CD8-positive, alpha-beta memory T cell (primary cell): ENCODE data around the gene NOP9. TPM values are rescaled to one million over a fixed set of nuclear protein-coding genes. Genes with fewer than 3 reads are reported as not detected.

Experiments used
- CTCF ChIA-PET: fragments of 350-600 bp; sonication (Branson Sonifier 250); formaldehyde crosslinking; loops from one replicate; lab custom pipeline; 2021; ENCODE audit warnings: antibody characterized with exemption; lab: Charles Lee
- POLR2A ChIA-PET: fragments of 350-600 bp; sonication (Branson Sonifier 250); formaldehyde crosslinking; loops from one replicate; lab custom pipeline; 2021; ENCODE audit warnings: antibody characterized with exemption; lab: Charles Lee
- DNase-seq, 5 donors: peaks; one replicate each; pipeline versions ENCODE4 v3.0.0 to v3.0.0-alpha.2; 2020 to 2022; ENCODE audit warnings: mixed read lengths in 1 of 5
- H3K27ac ChIP-seq: one replicate; pipeline ENCODE4 v1.7.0; 2013; ENCODE audit warnings: low read depth, mild to moderate bottlenecking, low read length, moderate library complexity
- H3K27me3 ChIP-seq: 2 replicates; pipeline ENCODE4 v1.7.0; 2013; ENCODE audit warnings: low read length, mild to moderate bottlenecking; ENCODE audit not compliant: insufficient read depth, poor library complexity, severe bottlenecking
- H3K36me3 ChIP-seq: 2 replicates; pipeline ENCODE4 v1.7.0; 2013; ENCODE audit warnings: mild to moderate bottlenecking, low read length, moderate library complexity; ENCODE audit not compliant: insufficient read depth
- H3K4me1 ChIP-seq: 2 replicates; pipeline ENCODE4 v1.7.0; 2013; ENCODE audit warnings: mild to moderate bottlenecking, low read length, moderate library complexity; ENCODE audit not compliant: insufficient read depth
- H3K4me3 ChIP-seq: 2 replicates; pipeline ENCODE4 v1.7.0; 2013; ENCODE audit warnings: mild to moderate bottlenecking, low read length
- H3K9me3 ChIP-seq: 2 replicates; pipeline ENCODE4 v1.7.0; 2013; ENCODE audit warnings: mild to moderate bottlenecking, low read length
- H3K27ac Mint-ChIP-seq, 8 donors: one replicate each; pipeline ENCODE4 v1.8.0; 2020 to 2021; ENCODE audit warnings: mixed read lengths in 8 of 8, mild to moderate bottlenecking in 6 of 8, inconsistent platforms in 3 of 8, moderate library complexity in 3 of 8
- H3K27me3 Mint-ChIP-seq, 2 donors: one replicate each; pipeline ENCODE4 v1.8.0; 2020 to 2021; ENCODE audit warnings: mixed read lengths in 2 of 2, mild to moderate bottlenecking in 1 of 2, moderate library complexity in 1 of 2
- H3K36me3 Mint-ChIP-seq, 3 donors: one replicate each; pipeline ENCODE4 v1.8.0; 2020 to 2021; ENCODE audit warnings: mixed read lengths in 3 of 3, inconsistent platforms in 1 of 3, mild to moderate bottlenecking in 1 of 3
- H3K4me1 Mint-ChIP-seq, 3 donors: one replicate each; pipeline ENCODE4 v1.8.0; 2020 to 2021; ENCODE audit warnings: mixed read lengths in 3 of 3, inconsistent platforms in 1 of 3, mild to moderate bottlenecking in 1 of 3
- H3K4me3 Mint-ChIP-seq, 7 donors: one replicate each; pipeline ENCODE4 v1.8.0; 2020 to 2021; ENCODE audit warnings: mixed read lengths in 7 of 7, mild to moderate bottlenecking in 6 of 7, moderate library complexity in 4 of 7, inconsistent platforms in 2 of 7
- H3K9me3 Mint-ChIP-seq, 5 donors: one replicate each; pipeline ENCODE4 v1.8.0; 2020 to 2022; ENCODE audit warnings: mixed read lengths in 5 of 5, mild to moderate bottlenecking in 3 of 5, moderate library complexity in 2 of 5, inconsistent platforms in 1 of 5
- polyA plus RNA-seq: library from polyadenylated mRNA; unstranded; fragments of 300-500 nt; fragmentation: Illumina TruSeq; gene quantifications from one replicate; pipeline ENCODE4 v1.2.3, GENCODE V29; 2021
- total RNA-seq, 2 experiments: library from RNA; stranded (reverse); gene quantifications; one replicate each; pipeline ENCODE4 v1.2.3, GENCODE V29; 2021

Gene NOP9
- total and polyA plus RNA-seq, 3 experiments from 2014 or later: 2.1 to 47.1 (median 44.1) TPM

DNA sequence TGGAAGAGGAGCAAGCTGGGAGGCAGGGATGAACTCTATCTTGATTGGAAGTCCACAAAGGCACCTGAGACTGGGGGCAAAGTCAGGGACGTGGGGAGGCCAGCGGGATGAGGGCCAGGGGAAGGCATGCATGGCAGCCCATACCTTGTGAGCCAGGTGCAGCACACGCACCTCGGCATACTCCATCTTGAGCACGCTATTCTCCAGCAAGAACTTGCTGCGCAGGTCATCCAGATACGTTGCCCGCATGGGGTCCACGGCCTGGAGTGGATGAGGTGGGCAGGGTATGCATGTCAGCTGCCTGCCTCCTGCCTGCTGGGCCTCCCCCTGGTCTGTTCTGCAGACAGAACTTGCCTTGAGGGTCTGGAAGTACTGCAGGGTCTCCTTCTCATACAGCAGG, 32.1 kb upstream of the NOP9 start:
- ChIA-PET CTCF (interaction anchor here (5.4 kb wide), 1 partner anchor 23 kb away, joined by 94 read pairs; the partner anchor contains the start of gene TINF2), POLR2A (no interaction called here)
- Mint-ChIP-seq H3K4me1 (peaks cover 22 to 25% (median 24%) of the 10 kb centered on the region in 3 donors), H3K4me3 (peak overlapping the region in 2 of 7 donors; percentile 46 to 79), H3K9me3 (no peaks in the 10 kb centered on the region), H3K27ac (peak overlapping the region in 1 of 8 donors; percentile 78), H3K36me3 (peaks cover 7 to 60% (median 10%) of the 10 kb centered on the region in 3 donors), H3K27me3 (peaks cover 0 to 3% of the 10 kb centered on the region in 2 donors)
- Histone ChIP-seq H3K27ac (no peak overlapping the region), H3K4me3 (no peak overlapping the region), H3K36me3 (peaks cover 22% of the 10 kb centered on the region), H3K27me3 (no peaks in the 10 kb centered on the region), H3K9me3 (no peaks in the 10 kb centered on the region), H3K4me1 (peaks cover 14% of the 10 kb centered on the region)
- no peak for DNase-seq

DNA sequence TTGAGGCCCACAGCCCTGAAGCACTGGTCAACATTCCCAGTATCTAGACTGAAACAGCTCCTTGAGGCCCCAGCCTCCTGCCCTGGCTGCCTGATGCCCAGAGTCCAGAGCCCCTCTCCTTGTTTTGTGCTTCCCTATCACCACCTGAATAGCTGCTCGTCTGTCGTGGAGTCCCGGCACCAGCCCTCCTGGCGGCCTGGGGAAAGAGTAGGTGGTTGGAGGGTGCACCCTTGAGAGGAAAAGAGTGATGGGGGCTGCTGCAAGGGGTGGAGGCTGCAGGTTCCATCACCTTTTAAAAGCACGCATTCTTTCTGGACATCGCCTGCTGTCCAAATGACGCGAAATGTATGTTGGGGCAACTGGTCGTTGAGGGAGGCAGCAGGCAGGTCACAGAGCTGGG, 31.4 kb upstream of the NOP9 start:
- CTCF ChIA-PET: interaction anchor here (5.4 kb wide), 1 partner anchor 24 kb away, joined by 94 read pairs; the partner anchor contains the start of gene TINF2
- H3K4me1 Mint-ChIP-seq: peaks cover 27 to 29% (median 29%) of the 10 kb centered on the region in 3 donors
- peaks cover 22% of the 10 kb centered on the region for H3K36me3 ChIP-seq

DNA sequence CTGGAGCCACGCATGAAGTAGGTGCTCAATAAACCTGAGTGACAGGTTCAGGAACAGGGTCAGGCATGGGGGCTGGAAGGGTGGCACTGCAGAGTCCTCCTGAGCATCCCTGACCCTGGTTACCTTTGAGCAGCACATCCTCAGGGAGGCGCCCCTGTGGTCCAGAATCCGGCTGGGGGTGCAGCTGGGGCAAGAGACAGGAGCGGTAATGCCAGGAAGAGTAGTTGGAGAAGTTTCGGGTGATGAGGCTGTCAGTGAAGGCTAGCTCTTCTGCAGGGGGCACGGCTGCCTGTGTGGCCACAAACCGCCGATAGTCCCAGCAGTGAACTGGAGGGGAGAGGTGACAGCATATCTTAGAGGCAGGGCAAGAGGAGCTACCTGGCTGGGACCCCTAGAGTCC, 30.3 kb upstream of the NOP9 start:
- Mint-ChIP-seq H3K4me1 (peaks cover 37 to 40% (median 38%) of the 10 kb centered on the region in 3 donors), H3K27ac (peak overlapping the region in 4 of 8 donors; percentile 6 to 57 (median 46)), H3K4me3 (peak overlapping the region in 1 of 7 donors; percentile 25), H3K9me3 (no peaks in the 10 kb centered on the region), H3K27me3 (peaks cover 0 to 5% of the 10 kb centered on the region in 2 donors), H3K36me3 (peaks cover 7 to 58% (median 9%) of the 10 kb centered on the region in 3 donors)
- peaks cover 27% of the 10 kb centered on the region for H3K4me1 ChIP-seq
- peak in 1 of 5 donors; percentile 33 for DNase-seq
- no peaks in the 10 kb centered on the region for H3K9me3 ChIP-seq
- H3K4me3 ChIP-seq: no peak overlapping the region
- no peaks in the 10 kb centered on the region for H3K27me3 ChIP-seq
- ChIA-PET POLR2A (interaction anchor here (0.9 kb wide), 1 partner anchor 27 kb away, joined by 3 read pairs; the partner anchor contains the start of gene TINF2), CTCF (interaction anchor here (1.1 to 5.4 kb wide), 6 partner anchors 25 to 108 kb away, joined by 4 to 94 read pairs (median 20); partner anchors contain the start of genes CHMP4A, IRF9, LTB4R and LTB4R2)
- peaks cover 22% of the 10 kb centered on the region for H3K36me3 ChIP-seq
- no peak overlapping the region for H3K27ac ChIP-seq

More for the DNA sequence above, 31.4 kb upstream of the NOP9 start:
- Histone ChIP-seq H3K9me3 (no peaks in the 10 kb centered on the region), H3K27me3 (no peaks in the 10 kb centered on the region), H3K4me3 (no peak overlapping the region), H3K27ac (no peak overlapping the region), H3K4me1 (peaks cover 19% of the 10 kb centered on the region)
- DNase-seq: no peak
- Mint-ChIP-seq H3K9me3 (no peaks in the 10 kb centered on the region), H3K27me3 (peaks cover 0 to 5% of the 10 kb centered on the region in 2 donors), H3K27ac (no peak overlapping the region), H3K36me3 (peaks cover 7 to 59% (median 9%) of the 10 kb centered on the region in 3 donors), H3K4me3 (no peak overlapping the region)
- POLR2A ChIA-PET: no interaction called here

DNA sequence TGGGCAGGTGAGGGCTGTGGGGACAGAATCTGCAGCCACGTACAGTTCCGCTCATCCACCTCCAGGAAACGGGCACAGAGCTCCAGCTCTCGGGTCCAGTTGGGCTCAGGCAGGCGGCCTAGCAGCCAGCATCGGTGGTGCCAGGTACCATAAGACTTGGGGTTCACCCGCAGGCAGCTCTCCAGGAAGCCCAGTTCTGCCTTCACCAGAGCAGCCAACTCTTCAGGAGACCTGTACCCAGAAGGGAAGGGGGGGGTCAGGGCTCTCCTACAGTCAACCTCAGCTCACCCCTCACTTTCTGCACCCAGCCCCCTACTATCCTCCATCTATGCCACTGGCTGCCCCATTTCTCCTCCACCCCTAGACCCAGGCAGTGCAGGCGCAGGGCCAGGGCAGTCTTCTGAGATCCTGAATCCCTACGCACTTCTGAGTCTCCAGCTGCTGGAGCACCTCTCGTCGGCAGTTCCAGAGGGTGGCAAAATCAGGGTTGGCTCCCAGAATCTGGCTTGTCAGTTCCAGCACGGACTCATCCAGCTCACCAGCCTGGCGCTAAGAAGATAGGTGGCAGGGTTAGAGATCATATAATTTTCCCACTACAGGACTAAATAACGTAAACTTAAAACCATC, 29.6 kb upstream of the NOP9 start:
- peaks cover 37 to 41% (median 39%) of the 10 kb centered on the region in 3 donors for H3K4me1 Mint-ChIP-seq
- DNase-seq: peak in 1 of 5 donors; percentile 46
- Histone ChIP-seq H3K27ac (no peak overlapping the region), H3K4me1 (peaks cover 30% of the 10 kb centered on the region), H3K4me3 (no peak overlapping the region), H3K9me3 (no peaks in the 10 kb centered on the region), H3K36me3 (peaks cover 22% of the 10 kb centered on the region), H3K27me3 (no peaks in the 10 kb centered on the region)
- peaks cover 7 to 52% (median 9%) of the 10 kb centered on the region in 3 donors for H3K36me3 Mint-ChIP-seq
- peak overlapping the region; percentile 88 to 93 (median 92) for H3K4me3 Mint-ChIP-seq
- CTCF ChIA-PET: interaction anchor here (1.0 to 5.4 kb wide), 17 partner anchors 8 to 161 kb away, joined by 3 to 94 read pairs (median 6); partner anchors contain the start of genes CHMP4A, CIDEB, DHRS1 and EMC9
- POLR2A ChIA-PET: interaction anchor here (0.6 to 2.8 kb wide), 8 partner anchors 13 to 971 kb away, joined by 3 to 28 read pairs (median 8); partner anchors contain the start of genes CHMP4A, DCAF11, LTB4R and NRL
- peak overlapping the region in 7 of 8 donors; percentile 17 to 98 (median 96) for H3K27ac Mint-ChIP-seq
- H3K9me3 Mint-ChIP-seq: no peaks in the 10 kb centered on the region
- peaks cover 0 to 5% of the 10 kb centered on the region in 2 donors for H3K27me3 Mint-ChIP-seq

DNA sequence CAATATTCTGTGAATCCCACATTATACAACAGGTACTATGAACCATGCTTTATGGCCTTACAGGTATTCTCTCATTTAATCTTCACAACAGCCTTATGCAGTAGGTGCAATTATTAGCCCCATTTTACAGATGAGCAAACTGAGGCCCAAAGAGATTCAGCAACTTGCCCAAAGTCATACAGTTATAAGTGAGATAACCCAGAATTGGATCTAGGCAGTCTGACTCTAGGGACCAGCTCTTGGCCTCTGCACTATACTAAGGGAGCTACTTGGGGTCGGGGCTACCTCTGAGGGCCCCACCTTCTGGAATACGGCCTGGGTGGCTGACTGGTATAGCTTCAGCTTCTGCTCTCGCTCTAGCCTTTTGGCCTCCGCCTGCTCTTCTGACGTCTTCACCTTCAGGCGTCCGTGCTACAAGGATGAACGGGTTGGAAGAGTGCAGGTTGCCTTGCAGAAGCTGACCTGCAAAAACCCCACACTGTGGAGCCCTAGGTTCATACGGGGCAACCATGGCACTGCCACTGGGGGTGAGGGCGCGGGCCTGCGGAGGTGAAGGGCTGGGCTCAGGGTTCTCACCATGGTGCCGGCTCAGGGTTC, 29.0 kb upstream of the NOP9 start:
- no peaks in the 10 kb centered on the region for H3K9me3 Mint-ChIP-seq
- H3K36me3 ChIP-seq: peaks cover 20% of the 10 kb centered on the region
- peak overlapping the region; percentile 63 for H3K4me3 ChIP-seq
- H3K4me3 Mint-ChIP-seq: peak overlapping the region; percentile 88 to 93 (median 92)
- H3K27me3 Mint-ChIP-seq: peaks cover 0 to 5% of the 10 kb centered on the region in 2 donors
- peaks cover 37 to 44% (median 41%) of the 10 kb centered on the region in 3 donors for H3K4me1 Mint-ChIP-seq
- peak overlapping the region; percentile 86 for H3K27ac ChIP-seq
- POLR2A ChIA-PET: interaction anchor here (0.5 to 2.8 kb wide), 13 partner anchors 14 to 971 kb away, joined by 3 to 28 read pairs (median 6); partner anchors contain the start of genes CBLN3, CHMP4A, DCAF11 and KHNYN
- H3K27ac Mint-ChIP-seq: peak overlapping the region; percentile 96 to 98 (median 97)
- no peaks in the 10 kb centered on the region for H3K27me3 ChIP-seq
- H3K36me3 Mint-ChIP-seq: peaks cover 7 to 46% (median 9%) of the 10 kb centered on the region in 3 donors
- H3K4me1 ChIP-seq: peaks cover 30% of the 10 kb centered on the region
- no peaks in the 10 kb centered on the region for H3K9me3 ChIP-seq
- CTCF ChIA-PET: interaction anchor here (0.7 to 5.4 kb wide), 20 partner anchors 9 to 160 kb away, joined by 3 to 94 read pairs (median 6); partner anchors contain the start of genes CHMP4A, CIDEB, DHRS1 and EMC9
- no peak for DNase-seq

DNA sequence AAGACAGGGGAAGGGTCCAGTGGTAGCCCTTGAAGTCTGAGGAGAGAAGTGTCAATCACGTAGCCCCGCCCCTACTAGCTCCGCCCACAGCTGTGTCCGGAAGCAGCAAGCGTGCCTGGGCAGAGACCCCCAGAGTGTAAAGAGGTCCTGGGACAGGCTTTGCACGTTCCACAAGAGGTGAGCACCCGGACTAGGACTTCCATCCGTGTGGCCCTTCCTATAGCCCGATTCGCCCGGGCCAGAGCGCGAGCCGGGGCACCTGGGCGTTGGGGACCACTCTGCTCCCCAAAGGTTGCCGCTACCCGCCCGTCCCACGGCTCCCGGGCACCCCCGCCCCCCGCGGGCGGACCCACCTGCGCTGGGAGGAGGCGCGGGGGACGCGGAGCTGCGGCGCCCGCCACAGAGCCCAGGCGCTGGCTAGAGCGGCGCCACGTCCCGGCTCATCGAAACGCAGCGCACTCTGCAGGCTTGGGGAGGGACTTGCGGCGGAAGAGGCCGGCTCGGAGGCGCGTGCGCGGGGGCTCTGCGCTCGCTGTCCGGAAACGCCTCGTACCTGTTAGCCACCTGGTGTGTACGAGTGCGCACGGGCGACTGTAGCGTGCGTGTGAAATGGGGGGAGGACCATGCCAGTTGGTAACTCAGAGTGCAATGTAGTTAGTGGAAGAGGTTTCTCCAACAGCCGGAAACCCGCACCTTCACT, 28.4 kb upstream of the NOP9 start, which contains the start of gene RABGGTA:
TSS of gene RABGGTA (minus strand) at position 464 of the 700 bp plus-strand sequence. CDS start 482 bp downstream, outside the sequence.
- peaks cover 0 to 5% of the 10 kb centered on the region in 2 donors for H3K27me3 Mint-ChIP-seq
- H3K4me1 ChIP-seq: peaks cover 30% of the 10 kb centered on the region
- peak; percentile 87 to 98 (median 96) for DNase-seq
- H3K27me3 ChIP-seq: no peaks in the 10 kb centered on the region
- no peaks in the 10 kb centered on the region for H3K9me3 Mint-ChIP-seq
- H3K4me3 ChIP-seq: peak within 1 kb of the TSS; percentile 63
- POLR2A ChIA-PET: interaction anchor here (0.5 to 2.8 kb wide), 15 partner anchors 9 to 264 kb away, joined by 3 to 28 read pairs (median 4); partner anchors contain the start of genes CBLN3, CHMP4A, DCAF11 and KHNYN
- H3K36me3 ChIP-seq: peaks cover 19% of the 10 kb centered on the region
- peaks cover 37 to 44% (median 41%) of the 10 kb centered on the region in 3 donors for H3K4me1 Mint-ChIP-seq
- H3K4me3 Mint-ChIP-seq: peak within 1 kb of the TSS; percentile 88 to 93 (median 92)
- H3K27ac ChIP-seq: peak within 1 kb of the TSS; percentile 86
- H3K36me3 Mint-ChIP-seq: peaks cover 7 to 39% (median 9%) of the 10 kb centered on the region in 3 donors
- H3K9me3 ChIP-seq: no peaks in the 10 kb centered on the region
- H3K27ac Mint-ChIP-seq: peak within 1 kb of the TSS; percentile 96 to 99 (median 98)
- CTCF ChIA-PET: interaction anchor here (0.7 to 5.4 kb wide), 20 partner anchors 9 to 160 kb away, joined by 3 to 94 read pairs (median 6); partner anchors contain the start of genes CHMP4A, CIDEB, DHRS1 and EMC9
